ENCODE results near the gene BMP10. TPM values are rescaled to one million over a fixed set of nuclear protein-coding genes. Genes with fewer than 3 reads are reported as not detected.
"Not testable (repeated sequence)": the region's sequence is repeated elsewhere in the genome, so short reads cannot be mapped to it uniquely, and the experiment has no call there.

The BMP10 gene
- total RNA-seq, 1 experiment from 2014 or later = not detected

GRCh38 chr2:68900496-68901198 is 29.4 kb upstream of the BMP10 start:
- H3K23me2 ChIP-seq (ENCODE audit: insufficient read length, low read depth, low read length, poor library complexity, severe bottlenecking) = no peaks in the 10 kb centered on the region
- H4K8ac ChIP-seq (replicated peaks; ENCODE audit: insufficient read length, low read depth, low read length) = no peak overlapping the region
- no peak overlapping the region for H3K4me2 ChIP-seq (ENCODE audit: insufficient read depth, insufficient read length, low read length)
- H3T11ph ChIP-seq (ENCODE audit: low read length) = no peak overlapping the region
- H3K14ac ChIP-seq (ENCODE audit: insufficient read depth, low read length) = no peak overlapping the region
- H3K56ac ChIP-seq (ENCODE audit: insufficient read length, low read depth, low read length) = no peak overlapping the region
- Mint-ChIP-seq H3K27ac (no peak overlapping the region), H3K9me3 (peaks cover 19 to 24% of the 10 kb centered on the region in 2 experiments), H3K4me3 (no peak overlapping the region), H3K36me3 (ENCODE audit: insufficient read depth in 1 of 3, low read depth in 3 of 3) (peaks cover 0 to 24% (median 4%) of the 10 kb centered on the region in 3 experiments; a peak in 4 of 7 replicates), H3K27me3 (ENCODE audit: low read depth) (no peaks in the 10 kb centered on the region; the same call in 1 of the 2 replicates), H3K4me1 (peaks cover 0 to 2% of the 10 kb centered on the region in 2 experiments; a peak in 1 of 4 replicates)
- no peak overlapping the region for H4K91ac ChIP-seq (ENCODE audit: insufficient read length, low read depth, low read length)
- H2BK5ac ChIP-seq (ENCODE audit: insufficient read length, low read length) = no peak overlapping the region
- no peaks in the 10 kb centered on the region for H4K20me1 ChIP-seq (ENCODE audit: control insufficient read depth, insufficient read depth, insufficient read length)
- no peaks in the 10 kb centered on the region for H3K4me1 ChIP-seq (ENCODE audit: insufficient read depth, low read length)
- H3K27ac ChIP-seq (ENCODE audit: insufficient read length, low read depth, low read length) = no peak overlapping the region
- no peak overlapping the region for H2AK5ac ChIP-seq (ENCODE audit: insufficient read length, low read length)
- DNase-seq = no peak
- no peak overlapping the region for H3K18ac ChIP-seq (ENCODE audit: insufficient read length, low read depth, low read length)
- no CpG with 5 or more reads among the region's 5 CpGs for WGBS (ENCODE audit: extremely low coverage, insufficient read length, low lambda C conversion rate)
- H2BK12ac ChIP-seq (ENCODE audit: insufficient read length, low read depth, low read length) = no peak overlapping the region
- no peak overlapping the region for H2BK120ac ChIP-seq (ENCODE audit: low read depth, low read length, poor library complexity, severe bottlenecking)
- no peak overlapping the region for H3K4ac ChIP-seq (ENCODE audit: low read depth, low read length)
- no peaks in the 10 kb centered on the region for H3K27me3 ChIP-seq (ENCODE audit: insufficient read depth, low read length)
- no peak overlapping the region for H3K23ac ChIP-seq (ENCODE audit: insufficient read length, low read depth, low read length)
- no peaks in the 10 kb centered on the region for H3K9me3 ChIP-seq (ENCODE audit: control insufficient read depth, low read depth, low read length)
- no peak overlapping the region for H2BK15ac ChIP-seq (ENCODE audit: low read depth, low read length)
- H3K79me2 ChIP-seq (ENCODE audit: insufficient read depth, low read length) = no peaks in the 10 kb centered on the region
- TF ChIP-seq CTCF (conservative IDR thresholded peaks at IDR 0.05) = peak; percentile 18; the same call in 1 of the 3 replicates
- H2BK20ac ChIP-seq (ENCODE audit: low read depth, low read length, poor library complexity, severe bottlenecking) = no peak overlapping the region
- H4K5ac ChIP-seq (ENCODE audit: insufficient read length, low read depth, low read length) = no peak overlapping the region
- H2AFZ ChIP-seq (ENCODE audit: low read length) = no peak overlapping the region
- no peaks in the 10 kb centered on the region for H3K79me1 ChIP-seq (ENCODE audit: insufficient read depth, low read depth, low read length, poor library complexity, severe bottlenecking)
- no peak overlapping the region for H3K9ac ChIP-seq (ENCODE audit: extremely low read depth, insufficient read length, low read length)

GRCh38 chr2:68895981-68896380 is 24.8 kb upstream of the BMP10 start:
- not testable (repeated sequence) for H3K23me2 ChIP-seq (ENCODE audit: insufficient read length, low read depth, low read length, poor library complexity, severe bottlenecking); H3K9me3 Mint-ChIP-seq; H3K36me3 Mint-ChIP-seq (ENCODE audit: insufficient read depth in 1 of 3, low read depth in 3 of 3); H3K4ac ChIP-seq (ENCODE audit: low read depth, low read length); H3K18ac ChIP-seq (ENCODE audit: insufficient read length, low read depth, low read length); H2AFZ ChIP-seq (ENCODE audit: low read length); H3T11ph ChIP-seq (ENCODE audit: low read length); H2BK20ac ChIP-seq (ENCODE audit: low read depth, low read length, poor library complexity, severe bottlenecking); H4K91ac ChIP-seq (ENCODE audit: insufficient read length, low read depth, low read length); H3K79me2 ChIP-seq (ENCODE audit: insufficient read depth, low read length); H3K4me3 Mint-ChIP-seq; H3K56ac ChIP-seq (ENCODE audit: insufficient read length, low read depth, low read length); H3K27me3 Mint-ChIP-seq (ENCODE audit: low read depth); H3K23ac ChIP-seq (ENCODE audit: insufficient read length, low read depth, low read length); H2BK5ac ChIP-seq (ENCODE audit: insufficient read length, low read length); H3K4me1 Mint-ChIP-seq; H3K27ac ChIP-seq (ENCODE audit: insufficient read length, low read depth, low read length); DNase-seq; H2BK120ac ChIP-seq (ENCODE audit: low read depth, low read length, poor library complexity, severe bottlenecking); H3K14ac ChIP-seq (ENCODE audit: insufficient read depth, low read length); H2BK15ac ChIP-seq (ENCODE audit: low read depth, low read length); H4K20me1 ChIP-seq (ENCODE audit: control insufficient read depth, insufficient read depth, insufficient read length); H3K4me2 ChIP-seq (ENCODE audit: insufficient read depth, insufficient read length, low read length); H3K27me3 ChIP-seq (ENCODE audit: insufficient read depth, low read length); H2BK12ac ChIP-seq (ENCODE audit: insufficient read length, low read depth, low read length); H3K79me1 ChIP-seq (ENCODE audit: insufficient read depth, low read depth, low read length, poor library complexity, severe bottlenecking); H3K27ac Mint-ChIP-seq; H3K9me3 ChIP-seq (ENCODE audit: control insufficient read depth, low read depth, low read length); H4K5ac ChIP-seq (ENCODE audit: insufficient read length, low read depth, low read length); H4K8ac ChIP-seq (replicated peaks; ENCODE audit: insufficient read length, low read depth, low read length); H2AK5ac ChIP-seq (ENCODE audit: insufficient read length, low read length); H3K4me1 ChIP-seq (ENCODE audit: insufficient read depth, low read length); H3K9ac ChIP-seq (ENCODE audit: extremely low read depth, insufficient read length, low read length)
- WGBS (ENCODE audit: extremely low coverage, insufficient read length, low lambda C conversion rate) = no CpG with 5 or more reads among the region's 6 CpGs

All from H9 (cell line).